ENCODE measurements around the gene UAP1.

DNA sequence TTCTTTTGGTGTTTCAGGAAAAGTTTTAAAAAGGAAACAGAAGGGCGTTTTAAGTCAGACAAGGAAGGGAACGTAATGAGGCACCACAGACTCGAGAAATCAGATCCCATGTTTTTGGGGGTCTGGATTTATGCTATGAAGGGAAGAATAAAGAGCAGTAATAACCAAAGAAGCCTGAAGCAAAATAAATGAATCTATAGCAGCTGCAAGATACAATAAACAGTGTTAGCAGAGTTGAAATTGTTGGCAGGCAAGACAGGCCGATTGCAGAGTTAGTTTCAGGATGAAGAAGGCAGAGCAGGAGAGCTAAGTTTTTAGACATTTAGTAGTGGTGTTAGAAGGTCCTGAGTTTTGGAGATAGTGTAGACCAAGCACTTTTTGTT is 71.2 kb downstream of the UAP1 start:
- TF ChIP-seq TAF1 (IDR thresholded peaks at IDR 0.05; ENCODE audit: borderline replicate concordance, low read depth, low read length) (no peak), TCF12 (IDR thresholded peaks at IDR 0.05) (no peak), YY1 (IDR thresholded peaks at IDR 0.05; ENCODE audit: low read depth) (no peak), RCOR1 (IDR thresholded peaks at IDR 0.05; ENCODE audit: low read length) (no peak), SMC3 (IDR thresholded peaks at IDR 0.05; ENCODE audit: low read depth, low read length) (no peak), FOXJ3 (CRISPR knock-in tag; IDR thresholded peaks at IDR 0.05) (no peak), USF1 (IDR thresholded peaks at IDR 0.05; ENCODE audit: borderline replicate concordance, low read depth) (no peak), PBX3 (IDR thresholded peaks at IDR 0.05) (no peak), POLR2AphosphoS5 (IDR thresholded peaks at IDR 0.05; ENCODE audit: low read depth, low read length) (no peak)
- TF ChIP-seq, protein P1, sequence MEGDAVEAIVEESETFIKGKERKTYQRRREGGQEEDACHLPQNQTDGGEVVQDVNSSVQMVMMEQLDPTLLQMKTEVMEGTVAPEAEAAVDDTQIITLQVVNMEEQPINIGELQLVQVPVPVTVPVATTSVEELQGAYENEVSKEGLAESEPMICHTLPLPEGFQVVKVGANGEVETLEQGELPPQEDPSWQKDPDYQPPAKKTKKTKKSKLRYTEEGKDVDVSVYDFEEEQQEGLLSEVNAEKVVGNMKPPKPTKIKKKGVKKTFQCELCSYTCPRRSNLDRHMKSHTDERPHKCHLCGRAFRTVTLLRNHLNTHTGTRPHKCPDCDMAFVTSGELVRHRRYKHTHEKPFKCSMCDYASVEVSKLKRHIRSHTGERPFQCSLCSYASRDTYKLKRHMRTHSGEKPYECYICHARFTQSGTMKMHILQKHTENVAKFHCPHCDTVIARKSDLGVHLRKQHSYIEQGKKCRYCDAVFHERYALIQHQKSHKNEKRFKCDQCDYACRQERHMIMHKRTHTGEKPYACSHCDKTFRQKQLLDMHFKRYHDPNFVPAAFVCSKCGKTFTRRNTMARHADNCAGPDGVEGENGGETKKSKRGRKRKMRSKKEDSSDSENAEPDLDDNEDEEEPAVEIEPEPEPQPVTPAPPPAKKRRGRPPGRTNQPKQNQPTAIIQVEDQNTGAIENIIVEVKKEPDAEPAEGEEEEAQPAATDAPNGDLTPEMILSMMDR (IDR thresholded peaks at IDR 0.05): no peak
- TF ChIP-seq, protein P2, sequence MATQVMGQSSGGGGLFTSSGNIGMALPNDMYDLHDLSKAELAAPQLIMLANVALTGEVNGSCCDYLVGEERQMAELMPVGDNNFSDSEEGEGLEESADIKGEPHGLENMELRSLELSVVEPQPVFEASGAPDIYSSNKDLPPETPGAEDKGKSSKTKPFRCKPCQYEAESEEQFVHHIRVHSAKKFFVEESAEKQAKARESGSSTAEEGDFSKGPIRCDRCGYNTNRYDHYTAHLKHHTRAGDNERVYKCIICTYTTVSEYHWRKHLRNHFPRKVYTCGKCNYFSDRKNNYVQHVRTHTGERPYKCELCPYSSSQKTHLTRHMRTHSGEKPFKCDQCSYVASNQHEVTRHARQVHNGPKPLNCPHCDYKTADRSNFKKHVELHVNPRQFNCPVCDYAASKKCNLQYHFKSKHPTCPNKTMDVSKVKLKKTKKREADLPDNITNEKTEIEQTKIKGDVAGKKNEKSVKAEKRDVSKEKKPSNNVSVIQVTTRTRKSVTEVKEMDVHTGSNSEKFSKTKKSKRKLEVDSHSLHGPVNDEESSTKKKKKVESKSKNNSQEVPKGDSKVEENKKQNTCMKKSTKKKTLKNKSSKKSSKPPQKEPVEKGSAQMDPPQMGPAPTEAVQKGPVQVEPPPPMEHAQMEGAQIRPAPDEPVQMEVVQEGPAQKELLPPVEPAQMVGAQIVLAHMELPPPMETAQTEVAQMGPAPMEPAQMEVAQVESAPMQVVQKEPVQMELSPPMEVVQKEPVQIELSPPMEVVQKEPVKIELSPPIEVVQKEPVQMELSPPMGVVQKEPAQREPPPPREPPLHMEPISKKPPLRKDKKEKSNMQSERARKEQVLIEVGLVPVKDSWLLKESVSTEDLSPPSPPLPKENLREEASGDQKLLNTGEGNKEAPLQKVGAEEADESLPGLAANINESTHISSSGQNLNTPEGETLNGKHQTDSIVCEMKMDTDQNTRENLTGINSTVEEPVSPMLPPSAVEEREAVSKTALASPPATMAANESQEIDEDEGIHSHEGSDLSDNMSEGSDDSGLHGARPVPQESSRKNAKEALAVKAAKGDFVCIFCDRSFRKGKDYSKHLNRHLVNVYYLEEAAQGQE (IDR thresholded peaks at IDR 0.05; ENCODE audit: low read depth, low read length): no peak

Data from SK-N-SH (cell line).